Thyroid gland (tissue), 4 donors: ENCODE results near the gene SORCS2.

Source experiments
- POLR2A ChIP-seq, 2 donors: fragments of 450-650 bp; IDR thresholded peaks; one replicate each; pipeline ENCODE4 v1.6.1; 2017; ENCODE audit warnings: antibody characterized with exemption in 2 of 2, mild to moderate bottlenecking in 2 of 2, moderate library complexity in 1 of 2
- TF ChIP-seq, protein P1 (sequence below), 6 experiments: fragments of 200-600 bp in 3 of 6; fragments of 450-650 bp in 3 of 6; sonication (generic) in 3 of 6; IDR thresholded peaks; one replicate each; pipeline ENCODE4 v1.5.1; 2016 to 2019; ENCODE audit warnings: antibody characterized with exemption in 6 of 6, mild to moderate bottlenecking in 2 of 6, inconsistent platforms in 1 of 6, moderate library complexity in 1 of 6

DNA sequence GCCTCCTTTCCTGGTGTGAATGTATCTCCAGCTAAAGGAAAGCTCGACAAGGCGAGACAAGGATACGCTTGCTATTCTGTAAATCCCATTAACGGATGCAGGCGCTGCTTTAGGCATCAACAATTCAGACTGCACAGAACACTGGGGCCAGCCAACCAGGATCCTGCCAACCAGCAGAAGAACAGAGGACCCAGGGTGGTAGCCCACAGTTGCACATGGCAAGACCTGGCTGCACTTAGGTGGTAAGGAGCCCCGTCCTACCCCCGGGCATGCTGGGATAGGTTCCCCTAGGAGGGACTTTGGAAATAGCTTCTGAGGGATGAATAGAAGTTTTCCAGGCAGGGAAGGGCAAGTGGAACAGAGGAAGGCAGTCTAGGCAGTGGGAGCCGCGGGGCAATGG, 221.7 kb downstream of the SORCS2 start:
- TF ChIP-seq POLR2A (IDR thresholded peaks at IDR 0.05) = no peak
- TF ChIP-seq, protein P1, sequence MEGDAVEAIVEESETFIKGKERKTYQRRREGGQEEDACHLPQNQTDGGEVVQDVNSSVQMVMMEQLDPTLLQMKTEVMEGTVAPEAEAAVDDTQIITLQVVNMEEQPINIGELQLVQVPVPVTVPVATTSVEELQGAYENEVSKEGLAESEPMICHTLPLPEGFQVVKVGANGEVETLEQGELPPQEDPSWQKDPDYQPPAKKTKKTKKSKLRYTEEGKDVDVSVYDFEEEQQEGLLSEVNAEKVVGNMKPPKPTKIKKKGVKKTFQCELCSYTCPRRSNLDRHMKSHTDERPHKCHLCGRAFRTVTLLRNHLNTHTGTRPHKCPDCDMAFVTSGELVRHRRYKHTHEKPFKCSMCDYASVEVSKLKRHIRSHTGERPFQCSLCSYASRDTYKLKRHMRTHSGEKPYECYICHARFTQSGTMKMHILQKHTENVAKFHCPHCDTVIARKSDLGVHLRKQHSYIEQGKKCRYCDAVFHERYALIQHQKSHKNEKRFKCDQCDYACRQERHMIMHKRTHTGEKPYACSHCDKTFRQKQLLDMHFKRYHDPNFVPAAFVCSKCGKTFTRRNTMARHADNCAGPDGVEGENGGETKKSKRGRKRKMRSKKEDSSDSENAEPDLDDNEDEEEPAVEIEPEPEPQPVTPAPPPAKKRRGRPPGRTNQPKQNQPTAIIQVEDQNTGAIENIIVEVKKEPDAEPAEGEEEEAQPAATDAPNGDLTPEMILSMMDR (IDR thresholded peaks at IDR 0.05) = no peak
